WTC11 (cell line): ENCODE data around the gene PHLDB1. TPM values are rescaled to one million over a fixed set of nuclear protein-coding genes. Genes with fewer than 3 reads are reported as not detected.

Source experiments
- ATAC-seq: fragments of 200-7000 bp; cut with Tn5 transposase; 2 replicates; pipeline ENCODE4 v1.10.0; 2021; ENCODE audit warnings: mild to moderate bottlenecking, moderate library complexity
- CTCF ChIA-PET: fragments of 300-600 bp; sonication (Branson Sonifier 250); formaldehyde crosslinking; loops from one replicate; lab custom pipeline; 2021; ENCODE audit warnings: antibody characterized with exemption; lab: Charles Lee
- POLR2A ChIA-PET: fragments of 350-600 bp; sonication (Branson Sonifier 250); formaldehyde crosslinking; loops from one replicate; lab custom pipeline; 2021; ENCODE audit warnings: antibody characterized with exemption; lab: Charles Lee
- DNase-seq: peaks from one replicate; pipeline ENCODE4 v3.0.0; 2021; ENCODE audit warnings: low spot score
- H3K27ac Mint-ChIP-seq: 2 replicates; pipeline ENCODE4 v1.8.0; 2021; ENCODE audit warnings: mixed read lengths
- H3K27me3 Mint-ChIP-seq: 2 replicates; pipeline ENCODE4 v1.8.0; 2021; ENCODE audit warnings: low read depth, mild to moderate bottlenecking, moderate library complexity, mixed read lengths
- H3K36me3 Mint-ChIP-seq: 2 replicates; pipeline ENCODE4 v1.8.0; 2021; ENCODE audit warnings: mixed read lengths
- H3K4me1 Mint-ChIP-seq: 2 replicates; pipeline ENCODE4 v1.8.0; 2022; ENCODE audit warnings: mixed read lengths
- H3K4me3 Mint-ChIP-seq: 2 replicates; pipeline ENCODE4 v1.8.0; 2021; ENCODE audit warnings: mild to moderate bottlenecking, moderate library complexity, mixed read lengths
- H3K9me3 Mint-ChIP-seq: 2 replicates; pipeline ENCODE4 v1.8.0; 2021; ENCODE audit warnings: mixed read lengths
- ETV6 ChIP-seq: sonication (generic); formaldehyde crosslinking; IDR thresholded peaks from 2 replicates; pipeline ENCODE4 v1.8.1; 2022; ENCODE audit warnings: mild to moderate bottlenecking, missing genetic modification reagents
- MYBL2 ChIP-seq: sonication (generic); formaldehyde crosslinking; IDR thresholded peaks from 2 replicates; pipeline ENCODE4 v1.8.1; 2023; ENCODE audit warnings: mild to moderate bottlenecking, moderate library complexity, missing genetic modification reagents
- NR1H2 ChIP-seq: sonication (generic); formaldehyde crosslinking; IDR thresholded peaks from 2 replicates; pipeline ENCODE4 v1.9.0; 2021; ENCODE audit warnings: mild to moderate bottlenecking, moderate library complexity, missing genetic modification reagents
- NR3C1 ChIP-seq: sonication (generic); formaldehyde crosslinking; conservative IDR thresholded peaks from 2 replicates; pipeline ENCODE4 v1.8.1; 2023; ENCODE audit warnings: low read depth, mild to moderate bottlenecking, missing genetic modification reagents
- RELA ChIP-seq: sonication (generic); formaldehyde crosslinking; IDR thresholded peaks from 2 replicates; pipeline ENCODE4 v1.8.1; 2022; ENCODE audit warnings: missing genetic modification reagents, mild to moderate bottlenecking, borderline replicate concordance
- RORB ChIP-seq: fragments of 250-450 bp; sonication (Bioruptor Pico); IDR thresholded peaks from 2 replicates; pipeline ENCODE4 v1.9.0; 2021; ENCODE audit warnings: mild to moderate bottlenecking
- SMAD4 ChIP-seq: sonication (generic); formaldehyde crosslinking; IDR thresholded peaks from 2 replicates; pipeline ENCODE4 v1.8.0; 2022; ENCODE audit warnings: mild to moderate bottlenecking, missing genetic modification reagents
- TCF7 ChIP-seq: sonication (generic); formaldehyde crosslinking; IDR thresholded peaks from 2 replicates; pipeline ENCODE4 v1.8.0; 2022; ENCODE audit warnings: mild to moderate bottlenecking, low read depth, missing genetic modification reagents, moderate library complexity
- ZNF121 ChIP-seq: sonication (generic); formaldehyde crosslinking; IDR thresholded peaks from 2 replicates; pipeline ENCODE4 v1.8.0; 2023; ENCODE audit warnings: missing genetic modification reagents
- ZNF232 ChIP-seq: sonication (generic); formaldehyde crosslinking; IDR thresholded peaks from 2 replicates; pipeline ENCODE4 v1.8.0; 2022; ENCODE audit warnings: mild to moderate bottlenecking, missing genetic modification reagents
- ZNF263 ChIP-seq: sonication (generic); formaldehyde crosslinking; IDR thresholded peaks from 2 replicates; pipeline ENCODE4 v1.8.1; 2022; ENCODE audit warnings: low read depth, mild to moderate bottlenecking, moderate library complexity, missing genetic modification reagents
- total RNA-seq: library from RNA; stranded (reverse); gene quantifications from 3 replicates; pipeline ENCODE4 v1.2.3, GENCODE V29; 2021
- TF ChIP-seq, protein P1 (sequence below): sonication (generic); formaldehyde crosslinking; IDR thresholded peaks from 2 replicates; pipeline ENCODE4 v1.8.1; 2022; ENCODE audit warnings: low read depth, mild to moderate bottlenecking, moderate library complexity, missing genetic modification reagents, borderline replicate concordance
- TF ChIP-seq, protein P2 (sequence below): sonication (generic); formaldehyde crosslinking; IDR thresholded peaks from 2 replicates; pipeline ENCODE4 v1.8.1; 2023; ENCODE audit warnings: mild to moderate bottlenecking, moderate library complexity, missing genetic modification reagents
- TF ChIP-seq, protein P3 (sequence below): sonication (generic); formaldehyde crosslinking; IDR thresholded peaks from 2 replicates; pipeline ENCODE4 v1.8.1; 2023; ENCODE audit warnings: mild to moderate bottlenecking, missing genetic modification reagents, moderate library complexity
- TF ChIP-seq, protein P4 (sequence below): fragments of 250-450 bp; sonication (Bioruptor Pico); IDR thresholded peaks from 2 replicates; pipeline ENCODE4 v1.9.0; 2021; ENCODE audit warnings: mild to moderate bottlenecking, borderline replicate concordance
- TF ChIP-seq, protein P5 (sequence below): sonication (generic); formaldehyde crosslinking; IDR thresholded peaks from 2 replicates; pipeline ENCODE4 v1.8.1; 2022; ENCODE audit warnings: missing genetic modification reagents, borderline replicate concordance
- TF ChIP-seq, protein P6 (sequence below): fragments of 250-450 bp; sonication (Bioruptor Pico); IDR thresholded peaks from 2 replicates; pipeline ENCODE4 v1.9.0; 2021; ENCODE audit warnings: mild to moderate bottlenecking
- TF ChIP-seq, protein P7 (sequence below): sonication (generic); formaldehyde crosslinking; IDR thresholded peaks from 2 replicates; pipeline ENCODE4 v1.8.1; 2023; ENCODE audit warnings: mild to moderate bottlenecking, missing genetic modification reagents, borderline replicate concordance

PHLDB1 gene
- total RNA-seq, 1 experiment from 2014 or later = 83.1 TPM

DNA sequence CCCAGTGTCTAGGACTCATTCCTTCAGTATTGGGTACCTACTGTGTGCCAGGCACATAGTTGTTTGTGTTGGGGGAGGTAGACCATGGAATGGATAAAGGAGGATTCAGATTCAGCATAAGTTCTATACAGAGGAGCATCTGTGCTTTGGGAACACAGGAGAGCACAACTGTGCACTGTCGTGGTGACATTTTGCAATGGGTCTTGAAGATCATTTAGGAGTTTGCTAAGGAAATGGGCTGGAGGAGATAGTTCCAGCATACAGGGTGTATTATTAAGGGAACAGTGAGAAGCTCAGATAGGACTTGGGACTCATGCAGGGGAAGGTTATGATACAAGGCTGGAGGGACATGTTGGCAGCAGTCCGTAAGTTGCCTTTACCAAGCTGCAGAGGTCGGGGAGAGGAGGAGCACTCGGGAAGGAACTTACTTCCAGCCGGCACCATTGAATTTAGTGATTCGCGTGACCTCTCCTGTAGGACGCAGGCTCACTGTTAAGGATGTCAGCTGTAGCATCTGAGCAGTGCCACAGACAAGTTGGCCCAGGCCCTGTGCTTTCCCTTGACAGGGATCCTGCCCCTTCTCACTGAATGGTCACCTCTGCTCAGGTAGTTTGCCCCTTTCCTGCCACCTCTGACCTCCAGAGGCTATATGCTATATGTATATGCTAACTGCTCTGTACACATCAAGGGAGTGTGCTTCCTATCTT, 46.4 kb downstream of the PHLDB1 start (continued):
- TF ChIP-seq, protein P1, sequence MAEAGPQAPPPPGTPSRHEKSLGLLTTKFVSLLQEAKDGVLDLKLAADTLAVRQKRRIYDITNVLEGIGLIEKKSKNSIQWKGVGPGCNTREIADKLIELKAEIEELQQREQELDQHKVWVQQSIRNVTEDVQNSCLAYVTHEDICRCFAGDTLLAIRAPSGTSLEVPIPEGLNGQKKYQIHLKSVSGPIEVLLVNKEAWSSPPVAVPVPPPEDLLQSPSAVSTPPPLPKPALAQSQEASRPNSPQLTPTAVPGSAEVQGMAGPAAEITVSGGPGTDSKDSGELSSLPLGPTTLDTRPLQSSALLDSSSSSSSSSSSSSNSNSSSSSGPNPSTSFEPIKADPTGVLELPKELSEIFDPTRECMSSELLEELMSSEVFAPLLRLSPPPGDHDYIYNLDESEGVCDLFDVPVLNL (CRISPR knock-in tag) = no peak
- TF ChIP-seq ZNF263 (CRISPR knock-in tag) (no peak), ETV6 (CRISPR knock-in tag) (no peak)

DNA sequence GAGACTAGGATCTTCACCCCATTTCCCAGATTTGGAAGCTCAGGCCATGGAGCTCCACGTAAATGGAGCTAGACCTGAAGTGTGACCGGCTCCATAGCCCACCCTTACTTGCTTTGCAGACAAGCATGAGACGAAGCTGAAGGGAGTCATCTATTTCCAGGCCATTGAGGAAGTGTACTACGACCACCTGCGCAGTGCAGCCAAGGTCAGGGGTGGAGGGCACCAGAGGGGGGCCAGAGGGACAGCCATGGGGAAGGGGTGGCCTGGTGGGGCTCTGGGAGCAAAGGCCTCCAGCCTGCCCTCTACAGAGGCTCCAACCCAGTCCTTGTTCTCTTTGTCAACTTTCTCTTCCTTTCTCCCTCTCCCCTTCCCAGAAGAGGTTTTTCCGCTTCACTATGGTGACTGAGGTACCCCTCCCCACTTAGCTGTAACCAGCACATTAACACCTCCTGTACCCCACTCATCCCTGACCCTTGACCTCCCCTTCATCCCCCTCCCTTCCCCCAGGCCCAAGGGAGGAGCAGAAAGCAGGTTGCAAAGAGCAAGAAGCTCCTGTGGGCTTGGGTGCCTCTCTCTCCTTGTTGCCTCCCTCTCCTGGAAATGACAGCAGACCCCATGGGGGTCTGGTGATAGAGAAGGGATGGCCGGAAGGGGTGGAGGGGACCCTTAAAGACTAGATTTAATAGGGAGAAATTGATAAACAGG, 48.2 kb downstream of the PHLDB1 start:
- H3K36me3 Mint-ChIP-seq = peaks cover 27% of the 10 kb centered on the region

More for the DNA sequence above, 48.2 kb downstream of the PHLDB1 start:
- H3K4me3 Mint-ChIP-seq = no peak overlapping the region
- H3K27ac Mint-ChIP-seq = no peak overlapping the region
- no peaks in the 10 kb centered on the region for H3K9me3 Mint-ChIP-seq
- H3K27me3 Mint-ChIP-seq = no peaks in the 10 kb centered on the region; the same call in 1 of the 2 replicates
- peaks cover 28% of the 10 kb centered on the region for H3K4me1 Mint-ChIP-seq
- POLR2A ChIA-PET = no interaction called here
- TF ChIP-seq NR3C1 (CRISPR knock-in tag) = no peak
- TF ChIP-seq, protein P2, sequence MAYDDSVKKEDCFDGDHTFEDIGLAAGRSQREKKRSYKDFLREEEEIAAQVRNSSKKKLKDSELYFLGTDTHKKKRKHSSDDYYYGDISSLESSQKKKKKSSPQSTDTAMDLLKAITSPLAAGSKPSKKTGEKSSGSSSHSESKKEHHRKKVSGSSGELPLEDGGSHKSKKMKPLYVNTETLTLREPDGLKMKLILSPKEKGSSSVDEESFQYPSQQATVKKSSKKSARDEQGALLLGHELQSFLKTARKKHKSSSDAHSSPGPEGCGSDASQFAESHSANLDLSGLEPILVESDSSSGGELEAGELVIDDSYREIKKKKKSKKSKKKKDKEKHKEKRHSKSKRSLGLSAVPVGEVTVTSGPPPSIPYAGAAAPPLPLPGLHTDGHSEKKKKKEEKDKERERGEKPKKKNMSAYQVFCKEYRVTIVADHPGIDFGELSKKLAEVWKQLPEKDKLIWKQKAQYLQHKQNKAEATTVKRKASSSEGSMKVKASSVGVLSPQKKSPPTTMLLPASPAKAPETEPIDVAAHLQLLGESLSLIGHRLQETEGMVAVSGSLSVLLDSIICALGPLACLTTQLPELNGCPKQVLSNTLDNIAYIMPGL (CRISPR knock-in tag) = no peak
- TF ChIP-seq, protein P1 (CRISPR knock-in tag) = no peak
- no peak for TF ChIP-seq ZNF232 (CRISPR knock-in tag)
- TF ChIP-seq, protein P3, sequence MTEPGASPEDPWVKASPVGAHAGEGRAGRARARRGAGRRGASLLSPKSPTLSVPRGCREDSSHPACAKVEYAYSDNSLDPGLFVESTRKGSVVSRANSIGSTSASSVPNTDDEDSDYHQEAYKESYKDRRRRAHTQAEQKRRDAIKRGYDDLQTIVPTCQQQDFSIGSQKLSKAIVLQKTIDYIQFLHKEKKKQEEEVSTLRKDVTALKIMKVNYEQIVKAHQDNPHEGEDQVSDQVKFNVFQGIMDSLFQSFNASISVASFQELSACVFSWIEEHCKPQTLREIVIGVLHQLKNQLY (CRISPR knock-in tag) = no peak
- no peak for TF ChIP-seq NR1H2 (CRISPR knock-in tag)
- TF ChIP-seq RORB (CRISPR knock-in tag) = no peak
- no peak for TF ChIP-seq MYBL2 (CRISPR knock-in tag)
- no peak for TF ChIP-seq SMAD4 (CRISPR knock-in tag)
- no peak for TF ChIP-seq ZNF121 (CRISPR knock-in tag)
- TF ChIP-seq TCF7 = no peak
- TF ChIP-seq, protein P4, sequence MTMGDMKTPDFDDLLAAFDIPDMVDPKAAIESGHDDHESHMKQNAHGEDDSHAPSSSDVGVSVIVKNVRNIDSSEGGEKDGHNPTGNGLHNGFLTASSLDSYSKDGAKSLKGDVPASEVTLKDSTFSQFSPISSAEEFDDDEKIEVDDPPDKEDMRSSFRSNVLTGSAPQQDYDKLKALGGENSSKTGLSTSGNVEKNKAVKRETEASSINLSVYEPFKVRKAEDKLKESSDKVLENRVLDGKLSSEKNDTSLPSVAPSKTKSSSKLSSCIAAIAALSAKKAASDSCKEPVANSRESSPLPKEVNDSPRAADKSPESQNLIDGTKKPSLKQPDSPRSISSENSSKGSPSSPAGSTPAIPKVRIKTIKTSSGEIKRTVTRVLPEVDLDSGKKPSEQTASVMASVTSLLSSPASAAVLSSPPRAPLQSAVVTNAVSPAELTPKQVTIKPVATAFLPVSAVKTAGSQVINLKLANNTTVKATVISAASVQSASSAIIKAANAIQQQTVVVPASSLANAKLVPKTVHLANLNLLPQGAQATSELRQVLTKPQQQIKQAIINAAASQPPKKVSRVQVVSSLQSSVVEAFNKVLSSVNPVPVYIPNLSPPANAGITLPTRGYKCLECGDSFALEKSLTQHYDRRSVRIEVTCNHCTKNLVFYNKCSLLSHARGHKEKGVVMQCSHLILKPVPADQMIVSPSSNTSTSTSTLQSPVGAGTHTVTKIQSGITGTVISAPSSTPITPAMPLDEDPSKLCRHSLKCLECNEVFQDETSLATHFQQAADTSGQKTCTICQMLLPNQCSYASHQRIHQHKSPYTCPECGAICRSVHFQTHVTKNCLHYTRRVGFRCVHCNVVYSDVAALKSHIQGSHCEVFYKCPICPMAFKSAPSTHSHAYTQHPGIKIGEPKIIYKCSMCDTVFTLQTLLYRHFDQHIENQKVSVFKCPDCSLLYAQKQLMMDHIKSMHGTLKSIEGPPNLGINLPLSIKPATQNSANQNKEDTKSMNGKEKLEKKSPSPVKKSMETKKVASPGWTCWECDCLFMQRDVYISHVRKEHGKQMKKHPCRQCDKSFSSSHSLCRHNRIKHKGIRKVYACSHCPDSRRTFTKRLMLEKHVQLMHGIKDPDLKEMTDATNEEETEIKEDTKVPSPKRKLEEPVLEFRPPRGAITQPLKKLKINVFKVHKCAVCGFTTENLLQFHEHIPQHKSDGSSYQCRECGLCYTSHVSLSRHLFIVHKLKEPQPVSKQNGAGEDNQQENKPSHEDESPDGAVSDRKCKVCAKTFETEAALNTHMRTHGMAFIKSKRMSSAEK (CRISPR knock-in tag) = no peak
- TF ChIP-seq, protein P5, sequence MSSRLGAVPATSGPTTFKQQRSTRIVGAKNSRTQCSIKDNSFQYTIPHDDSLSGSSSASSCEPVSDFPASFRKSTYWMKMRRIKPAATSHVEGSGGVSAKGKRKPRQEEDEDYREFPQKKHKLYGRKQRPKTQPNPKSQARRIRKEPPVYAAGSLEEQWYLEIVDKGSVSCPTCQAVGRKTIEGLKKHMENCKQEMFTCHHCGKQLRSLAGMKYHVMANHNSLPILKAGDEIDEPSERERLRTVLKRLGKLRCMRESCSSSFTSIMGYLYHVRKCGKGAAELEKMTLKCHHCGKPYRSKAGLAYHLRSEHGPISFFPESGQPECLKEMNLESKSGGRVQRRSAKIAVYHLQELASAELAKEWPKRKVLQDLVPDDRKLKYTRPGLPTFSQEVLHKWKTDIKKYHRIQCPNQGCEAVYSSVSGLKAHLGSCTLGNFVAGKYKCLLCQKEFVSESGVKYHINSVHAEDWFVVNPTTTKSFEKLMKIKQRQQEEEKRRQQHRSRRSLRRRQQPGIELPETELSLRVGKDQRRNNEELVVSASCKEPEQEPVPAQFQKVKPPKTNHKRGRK (CRISPR knock-in tag) = no peak
- TF ChIP-seq, protein P6, sequence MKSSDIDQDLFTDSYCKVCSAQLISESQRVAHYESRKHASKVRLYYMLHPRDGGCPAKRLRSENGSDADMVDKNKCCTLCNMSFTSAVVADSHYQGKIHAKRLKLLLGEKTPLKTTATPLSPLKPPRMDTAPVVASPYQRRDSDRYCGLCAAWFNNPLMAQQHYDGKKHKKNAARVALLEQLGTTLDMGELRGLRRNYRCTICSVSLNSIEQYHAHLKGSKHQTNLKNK (CRISPR knock-in tag) = no peak
- TF ChIP-seq RELA (CRISPR knock-in tag) = no peak
- TF ChIP-seq, protein P7, sequence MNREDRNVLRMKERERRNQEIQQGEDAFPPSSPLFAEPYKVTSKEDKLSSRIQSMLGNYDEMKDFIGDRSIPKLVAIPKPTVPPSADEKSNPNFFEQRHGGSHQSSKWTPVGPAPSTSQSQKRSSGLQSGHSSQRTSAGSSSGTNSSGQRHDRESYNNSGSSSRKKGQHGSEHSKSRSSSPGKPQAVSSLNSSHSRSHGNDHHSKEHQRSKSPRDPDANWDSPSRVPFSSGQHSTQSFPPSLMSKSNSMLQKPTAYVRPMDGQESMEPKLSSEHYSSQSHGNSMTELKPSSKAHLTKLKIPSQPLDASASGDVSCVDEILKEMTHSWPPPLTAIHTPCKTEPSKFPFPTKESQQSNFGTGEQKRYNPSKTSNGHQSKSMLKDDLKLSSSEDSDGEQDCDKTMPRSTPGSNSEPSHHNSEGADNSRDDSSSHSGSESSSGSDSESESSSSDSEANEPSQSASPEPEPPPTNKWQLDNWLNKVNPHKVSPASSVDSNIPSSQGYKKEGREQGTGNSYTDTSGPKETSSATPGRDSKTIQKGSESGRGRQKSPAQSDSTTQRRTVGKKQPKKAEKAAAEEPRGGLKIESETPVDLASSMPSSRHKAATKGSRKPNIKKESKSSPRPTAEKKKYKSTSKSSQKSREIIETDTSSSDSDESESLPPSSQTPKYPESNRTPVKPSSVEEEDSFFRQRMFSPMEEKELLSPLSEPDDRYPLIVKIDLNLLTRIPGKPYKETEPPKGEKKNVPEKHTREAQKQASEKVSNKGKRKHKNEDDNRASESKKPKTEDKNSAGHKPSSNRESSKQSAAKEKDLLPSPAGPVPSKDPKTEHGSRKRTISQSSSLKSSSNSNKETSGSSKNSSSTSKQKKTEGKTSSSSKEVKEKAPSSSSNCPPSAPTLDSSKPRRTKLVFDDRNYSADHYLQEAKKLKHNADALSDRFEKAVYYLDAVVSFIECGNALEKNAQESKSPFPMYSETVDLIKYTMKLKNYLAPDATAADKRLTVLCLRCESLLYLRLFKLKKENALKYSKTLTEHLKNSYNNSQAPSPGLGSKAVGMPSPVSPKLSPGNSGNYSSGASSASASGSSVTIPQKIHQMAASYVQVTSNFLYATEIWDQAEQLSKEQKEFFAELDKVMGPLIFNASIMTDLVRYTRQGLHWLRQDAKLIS (CRISPR knock-in tag) = no peak
- TF ChIP-seq, all 79 proteins: peak for 0
- no peak for ATAC-seq
- DNase-seq = no peak
- CTCF ChIA-PET = interaction anchor here (7.0 kb wide), 1 partner anchor 20 kb away, joined by 78 read pairs; no protein-coding TSS in a partner anchor
